ENCODE data around the gene PRM1.
"Not testable (repeated sequence)": the region's sequence is repeated elsewhere in the genome, so short reads cannot be mapped to it uniquely, and the experiment has no call there.

The PRM1 gene

GRCh38 chr16:11296706-11297491, 15.8 kb upstream of the PRM1 start:
- DNase-seq = no peak

GRCh38 chr16:11296351-11296705, 15.2 kb upstream of the PRM1 start:
- DNase-seq = no peak

GRCh38 chr16:11295672-11296071, 14.5 kb upstream of the PRM1 start:
- DNase-seq = no peak

GRCh38 chr16:11292076-11292748, 11.1 kb upstream of the PRM1 start:
- DNase-seq = no peak

GRCh38 chr16:11291091-11291703, 10.1 kb upstream of the PRM1 start:
- no peak for DNase-seq

- no peak for DNase-seq
These were observed 9.2 kb upstream of the PRM1 start for GRCh38 chr16:11290102-11290893.

- not testable (repeated sequence) for DNase-seq
These were observed 8.6 kb upstream of the PRM1 start for GRCh38 chr16:11289696-11290095.

- DNase-seq = no peak
These were observed 8.1 kb upstream of the PRM1 start for GRCh38 chr16:11289202-11289601.

GRCh38 chr16:11285842-11286241, 4.7 kb upstream of the PRM1 start:
- DNase-seq = no peak

- no peak for DNase-seq
These were observed 2.7 kb upstream of the PRM1 start for GRCh38 chr16:11283820-11284248.

- no peak for DNase-seq
These were observed 2.2 kb downstream of the PRM1 start for GRCh38 chr16:11278681-11279628.

GRCh38 chr16:11277607-11278337, 3.4 kb downstream of the PRM1 start:
- DNase-seq = no peak

GRCh38 chr16:11276896-11277593, 4.1 kb downstream of the PRM1 start:
- DNase-seq = no peak

GRCh38 chr16:11276143-11276895, 4.8 kb downstream of the PRM1 start, which contains the start of gene PRM2:
PRM2 (minus strand) TSS chr16:11276480; CDS start chr16:11276370, 110 bp downstream.
- no peak for DNase-seq

GRCh38 chr16:11274964-11275363, 6.2 kb downstream of the PRM1 start:
- no peak for DNase-seq

GRCh38 chr16:11273721-11274324, 7.3 kb downstream of the PRM1 start:
- no peak for DNase-seq

GRCh38 chr16:11272921-11273720, 8.0 kb downstream of the PRM1 start, which contains the start of gene PRM3:
PRM3 (minus strand) TSS chr16:11273629; CDS start chr16:11273595, 34 bp downstream.
- DNase-seq = no peak

- DNase-seq = no peak
These were observed 8.6 kb downstream of the PRM1 start for GRCh38 chr16:11272484-11272883.
